Measurements from ENCODE around the gene DCAKD. TPM values are rescaled to one million over a fixed set of nuclear protein-coding genes. Genes with fewer than 3 reads are reported as not detected.

The DCAKD gene
- total and polyA plus RNA-seq, 2 of the 8 experiments (the other 6 are each of a cell fraction or from before 2014, with no cell fraction given) = 35.6 to 52.9 TPM

- WGBS, 2 experiments (ENCODE audit: extremely low coverage in 1 of 2, insufficient coverage in 1 of 2, insufficient read length in 1 of 2, insufficient replicate concordance in 2 of 2, low coverage in 1 of 2, low lambda C conversion rate in 2 of 2, missing lambda C conversion rate in 1 of 2) = 59% methylated on average over 10 of the region's 10 CpGs; no CpG with 5 or more reads in 1 of the 2 experiments
- no peak overlapping the region; the same call in 1 of the 2 replicates for H2BK5ac ChIP-seq (ENCODE audit: low read depth, low read length)
- no peaks in the 10 kb centered on the region for H3K79me1 ChIP-seq (ENCODE audit: low read depth, low read length)
- H4K20me1 ChIP-seq (replicated peaks in 1 of 2; ENCODE audit: control insufficient read depth in 1 of 2, insufficient read depth in 2 of 2, low read length in 2 of 2) = no peaks in the 10 kb centered on the region
- H3K56ac ChIP-seq (replicated peaks; ENCODE audit: insufficient read length, low read depth, low read length) = no peak overlapping the region
- no peak overlapping the region for H2BK20ac ChIP-seq (ENCODE audit: low read length)
- H3K18ac ChIP-seq (ENCODE audit: extremely low read depth, low read length) = no peak overlapping the region; the same call in 1 of the 2 replicates
- CTCF ChIA-PET (ENCODE audit: partially characterized antibody) = interaction anchor here (1.5 to 7.6 kb wide), 4 partner anchors 9 to 45 kb away, joined by 3 to 59 read pairs (median 4); no protein-coding TSS in a partner anchor
- H2BK120ac ChIP-seq (replicated peaks; ENCODE audit: low read depth, low read length) = no peak overlapping the region
- no peaks in the 10 kb centered on the region for H3K9me3 ChIP-seq (ENCODE audit: insufficient read depth in 2 of 2, low read depth in 1 of 2, low read length in 1 of 2)
- H4K91ac ChIP-seq (replicated peaks; ENCODE audit: insufficient read length, low read length) = no peak overlapping the region
- no peak for DNase-seq (ENCODE audit: low read depth in 1 of 2, low spot score in 2 of 2)
- peaks cover 5 to 18% (median 7%) of the 10 kb centered on the region in 4 experiments for H3K4me1 ChIP-seq (replicated peaks in 1 of 4; ENCODE audit: control insufficient read depth in 3 of 4, insufficient read depth in 4 of 4, low read length in 3 of 4)
- H2AFZ ChIP-seq (ENCODE audit: low read length) = peak overlapping the region; percentile 39; the same call in 1 of the 2 replicates
- peak overlapping the region in 1 of 4 experiments; percentile 32; a peak in 1 of 8 replicates for H3K4me3 ChIP-seq (ENCODE audit: extremely low read depth in 1 of 4, insufficient read depth in 2 of 4, low read depth in 3 of 4, low read length in 4 of 4)
- H4K5ac ChIP-seq (ENCODE audit: insufficient read length, low read depth, low read length) = no peak overlapping the region
- no peak overlapping the region for H2AK5ac ChIP-seq (ENCODE audit: low read depth, low read length)
- POLR2A ChIA-PET (ENCODE audit: partially characterized antibody) = no interaction called here
- peak overlapping the region; percentile 4; the same call in 1 of the 2 replicates for H2BK12ac ChIP-seq (ENCODE audit: low read depth, low read length)
- H3K79me2 ChIP-seq (ENCODE audit: control insufficient read depth in 1 of 2, insufficient read depth in 2 of 2, low read length in 2 of 2) = no peaks in the 10 kb centered on the region
- H3K9ac ChIP-seq (replicated peaks in 1 of 4; ENCODE audit: extremely low read depth in 1 of 4, low read depth in 3 of 4, low read length in 3 of 4) = no peak overlapping the region
- H4K8ac ChIP-seq (ENCODE audit: extremely low read depth, insufficient read depth, low read length) = no peak overlapping the region
- H3K27me3 ChIP-seq (replicated peaks in 1 of 4; ENCODE audit: control insufficient read depth in 3 of 4, extremely low read depth in 1 of 4, insufficient read depth in 3 of 4, low read length in 3 of 4) = peaks cover 0 to 5% (median 2%) of the 10 kb centered on the region in 4 experiments; a peak in 2 of 7 replicates
- no peak overlapping the region for H2BK15ac ChIP-seq (ENCODE audit: low read length)
- no peak overlapping the region for H3K23ac ChIP-seq (ENCODE audit: insufficient read length)
- H3K23me2 ChIP-seq (ENCODE audit: low read depth, low read length) = no peaks in the 10 kb centered on the region
- H3K14ac ChIP-seq (ENCODE audit: insufficient read length) = no peak overlapping the region
- no peaks in the 10 kb centered on the region for H3K36me3 ChIP-seq (ENCODE audit: control insufficient read depth in 2 of 4, insufficient read depth in 4 of 4, low read length in 3 of 4)
- FAIRE-seq = no peak
- no peak overlapping the region for H3K4ac ChIP-seq (replicated peaks; ENCODE audit: insufficient read length, low read depth, low read length)
- no peak overlapping the region for H3K27ac ChIP-seq (ENCODE audit: low read depth, low read length)
- no peak overlapping the region for H3K4me2 ChIP-seq (ENCODE audit: insufficient read depth in 1 of 2, low read depth in 2 of 2, low read length in 2 of 2)
- TF ChIP-seq BACH1 (IDR thresholded peaks at IDR 0.05; ENCODE audit: low read length) = no peak
- TF ChIP-seq EGR1 (IDR thresholded peaks at IDR 0.05; ENCODE audit: borderline replicate concordance, low read depth, low read length) = peak; percentile 63; the same call in 1 of the 2 replicates
- TF ChIP-seq, protein P1, sequence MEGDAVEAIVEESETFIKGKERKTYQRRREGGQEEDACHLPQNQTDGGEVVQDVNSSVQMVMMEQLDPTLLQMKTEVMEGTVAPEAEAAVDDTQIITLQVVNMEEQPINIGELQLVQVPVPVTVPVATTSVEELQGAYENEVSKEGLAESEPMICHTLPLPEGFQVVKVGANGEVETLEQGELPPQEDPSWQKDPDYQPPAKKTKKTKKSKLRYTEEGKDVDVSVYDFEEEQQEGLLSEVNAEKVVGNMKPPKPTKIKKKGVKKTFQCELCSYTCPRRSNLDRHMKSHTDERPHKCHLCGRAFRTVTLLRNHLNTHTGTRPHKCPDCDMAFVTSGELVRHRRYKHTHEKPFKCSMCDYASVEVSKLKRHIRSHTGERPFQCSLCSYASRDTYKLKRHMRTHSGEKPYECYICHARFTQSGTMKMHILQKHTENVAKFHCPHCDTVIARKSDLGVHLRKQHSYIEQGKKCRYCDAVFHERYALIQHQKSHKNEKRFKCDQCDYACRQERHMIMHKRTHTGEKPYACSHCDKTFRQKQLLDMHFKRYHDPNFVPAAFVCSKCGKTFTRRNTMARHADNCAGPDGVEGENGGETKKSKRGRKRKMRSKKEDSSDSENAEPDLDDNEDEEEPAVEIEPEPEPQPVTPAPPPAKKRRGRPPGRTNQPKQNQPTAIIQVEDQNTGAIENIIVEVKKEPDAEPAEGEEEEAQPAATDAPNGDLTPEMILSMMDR (IDR thresholded peaks at IDR 0.05; ENCODE audit: control extremely low read depth in 1 of 3, insufficient read depth in 1 of 3, low read depth in 1 of 3, low read length in 3 of 3) = peak; percentile 8 to 11 (median 8); a peak in 3 of 4 replicates
- TF ChIP-seq POLR2A (IDR thresholded peaks at IDR 0.05; ENCODE audit: control extremely low read depth in 1 of 2, low read depth in 2 of 2, low read length in 2 of 2) = no peak
- TF ChIP-seq RAD21 (IDR thresholded peaks at IDR 0.05 in 1 of 2, conservative IDR thresholded peaks at IDR 0.05 in 1 of 2; ENCODE audit: low read depth in 2 of 2, low read length in 2 of 2) = peak; percentile 43 to 55
- TF ChIP-seq CHD2 (IDR thresholded peaks at IDR 0.05; ENCODE audit: low read length) = no peak
- peak; percentile 54 for TF ChIP-seq E2F6 (IDR thresholded peaks at IDR 0.05)
- TF ChIP-seq JUND (IDR thresholded peaks at IDR 0.05; ENCODE audit: low read length) = no peak
- TF ChIP-seq, protein P2, sequence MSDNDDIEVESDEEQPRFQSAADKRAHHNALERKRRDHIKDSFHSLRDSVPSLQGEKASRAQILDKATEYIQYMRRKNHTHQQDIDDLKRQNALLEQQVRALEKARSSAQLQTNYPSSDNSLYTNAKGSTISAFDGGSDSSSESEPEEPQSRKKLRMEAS (IDR thresholded peaks at IDR 0.05) = peak; percentile 54
Observed at GRCh38 chr17:45006927-45007461, 44.4 kb downstream of the DCAKD start.
